Stimulated activated CD4-positive, alpha-beta T cell treated with anti-CD3 and anti-CD28 coated beads, Interleukin-1b, Interleukin-23, amount 100 ng/mL, for 48 hours (primary cell): ENCODE results near the gene CD5L.

Source experiments
- DNase-seq: peaks from one replicate; pipeline ENCODE4 v3.0.0-alpha.2; 2020

CD5L gene

DNA sequence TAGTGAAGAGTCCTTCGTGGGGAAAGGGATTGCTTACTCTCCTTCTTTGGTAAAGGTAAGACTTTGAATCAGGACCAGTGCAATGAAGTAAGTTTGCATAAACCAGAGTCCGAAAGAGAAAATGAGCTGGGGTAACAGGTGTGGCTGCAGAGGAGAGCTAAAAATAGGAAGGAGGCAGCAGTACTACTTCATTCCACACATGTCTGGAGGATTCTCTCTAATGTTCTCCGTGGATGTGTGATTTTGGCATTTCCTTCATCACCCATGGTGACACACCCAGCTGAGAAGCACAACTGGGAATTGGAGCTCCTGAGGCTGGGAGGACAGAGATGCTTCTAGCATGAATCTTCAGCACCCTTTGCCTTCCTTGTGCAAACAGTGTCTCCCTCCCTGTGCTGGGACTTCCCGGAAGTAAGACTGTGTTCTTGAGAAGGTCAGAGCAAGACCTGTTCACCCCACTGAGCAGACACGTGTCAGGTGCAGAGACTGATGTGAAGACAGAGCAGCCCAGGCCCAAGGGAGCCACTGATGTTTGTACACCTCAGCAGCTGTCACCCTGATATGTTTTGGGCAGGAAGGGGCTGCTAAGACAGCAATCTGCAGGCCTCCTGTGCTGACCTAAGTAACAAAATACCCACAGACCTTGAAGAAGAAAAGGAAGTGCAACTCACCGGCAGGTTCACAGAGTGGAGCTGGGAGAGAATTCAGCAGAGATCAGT is 35.0 kb downstream of the CD5L start:
- no peak for DNase-seq

- DNase-seq = no peak
Measured at GRCh38 chr1:157803851-157804250, 37.8 kb downstream of the CD5L start.

DNA sequence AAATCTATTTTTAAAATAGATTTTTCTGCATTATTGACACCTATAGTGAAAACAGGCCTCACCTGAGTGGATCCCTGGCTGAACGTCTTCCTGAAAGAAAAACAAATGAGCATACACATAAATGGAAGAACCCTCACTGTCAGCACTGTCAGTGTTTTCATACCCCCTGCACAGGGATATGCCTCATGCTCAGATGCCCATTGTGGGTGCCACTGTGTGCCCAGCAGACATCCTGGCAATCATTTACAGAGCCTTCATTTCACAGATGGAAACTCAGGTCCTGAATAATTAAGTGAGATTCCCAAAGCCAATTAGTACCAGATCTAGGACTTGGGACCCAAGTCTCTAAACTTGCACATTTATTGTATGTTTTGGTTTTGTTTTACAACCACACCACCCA is 41.6 kb downstream of the CD5L start:
- no peak for DNase-seq

DNA sequence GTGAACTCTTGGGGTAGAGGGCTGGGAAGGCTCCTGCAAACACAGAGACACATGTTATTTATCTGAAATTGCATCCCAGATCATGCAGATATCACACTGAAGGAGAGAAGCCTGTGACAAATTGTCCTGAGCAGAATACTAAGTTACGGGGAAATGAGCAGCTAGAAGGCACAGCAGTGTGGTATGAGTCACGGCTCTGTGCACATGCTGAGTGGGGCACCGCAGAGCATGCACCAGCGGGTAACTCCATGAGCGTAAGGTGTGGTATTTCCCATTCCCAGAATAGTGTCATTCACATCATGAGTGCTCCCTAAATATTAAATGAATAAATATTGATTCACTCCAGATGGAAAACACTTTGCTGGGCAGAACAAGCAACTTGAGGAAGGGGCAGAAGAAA is 43.4 kb downstream of the CD5L start:
- no peak for DNase-seq

DNA sequence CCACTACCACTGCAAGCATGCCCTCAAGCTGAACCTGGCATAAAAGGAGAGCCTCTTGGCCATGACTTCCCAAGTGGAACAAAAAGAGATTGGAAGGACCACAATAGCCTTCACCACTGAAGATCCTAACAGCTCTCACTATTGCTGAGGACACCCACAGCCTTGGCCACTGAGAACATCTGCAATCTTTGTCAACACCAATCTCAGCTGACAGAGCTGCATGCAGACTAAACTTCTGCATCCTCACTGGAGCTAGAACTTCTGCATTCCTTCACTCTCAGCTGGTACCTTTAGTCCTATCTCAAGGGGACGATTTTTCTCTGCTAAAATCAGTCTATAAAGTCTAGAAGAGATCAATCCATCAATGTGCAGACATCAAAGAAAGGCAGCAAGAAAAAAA is 56.4 kb downstream of the CD5L start:
- DNase-seq = no peak

DNA sequence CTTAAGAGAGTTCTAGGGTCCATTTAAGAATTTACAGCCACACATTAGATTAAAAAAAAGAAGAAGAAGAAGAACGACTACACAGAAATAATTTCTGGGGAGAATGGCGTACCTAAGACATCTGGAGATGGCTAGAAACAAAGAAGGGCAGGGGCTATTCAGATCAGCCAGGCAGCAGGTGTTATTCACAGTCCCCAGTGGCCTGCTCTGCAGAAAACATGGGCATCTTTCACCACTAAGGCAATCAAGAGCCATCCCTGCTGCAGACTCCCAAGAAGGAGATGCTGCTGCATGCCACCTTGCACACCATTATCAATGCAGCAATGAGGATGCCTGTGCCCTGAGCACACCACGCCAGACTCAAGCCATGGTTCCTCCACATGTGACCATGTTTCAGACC is 56.8 kb downstream of the CD5L start:
- no peak for DNase-seq

DNA sequence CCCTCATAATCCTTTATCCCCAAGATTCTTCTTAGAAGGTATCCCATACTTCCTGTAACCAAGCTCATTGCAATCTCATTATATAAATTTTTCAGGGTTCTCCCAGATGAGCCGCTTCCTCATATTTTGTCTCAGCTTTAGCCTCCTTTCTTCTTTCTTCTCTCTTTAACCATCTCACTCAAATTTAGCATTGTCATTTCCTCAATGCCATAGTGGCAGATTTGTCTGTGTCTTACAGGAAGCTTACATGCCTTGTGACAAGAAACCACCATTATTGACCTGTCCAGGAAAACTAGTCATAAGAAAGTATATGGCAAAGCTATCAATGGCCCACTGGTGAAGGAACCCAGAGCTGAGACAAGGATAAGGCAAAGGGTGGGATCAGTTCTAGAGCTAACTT is 58.7 kb downstream of the CD5L start:
- DNase-seq = no peak

- no peak for DNase-seq
Measured at GRCh38 chr1:157781048-157781447, 60.6 kb downstream of the CD5L start.
